Ishikawa (cell line): ENCODE data around the gene CCND3.

Source experiments
- CEBPB ChIP-seq: IDR thresholded peaks from 2 replicates; pipeline ENCODE4 v1.6.1; 2012
- CREB1 ChIP-seq: IDR thresholded peaks from 2 replicates; pipeline ENCODE4 v1.6.1; 2012; ENCODE audit warnings: low read depth
- EGR1 ChIP-seq: IDR thresholded peaks from 2 replicates; pipeline ENCODE4 v1.6.1; 2012
- EP300 ChIP-seq: IDR thresholded peaks from 2 replicates; pipeline ENCODE4 v1.6.1; 2012; ENCODE audit warnings: borderline replicate concordance
- FOXM1 ChIP-seq: IDR thresholded peaks from 2 replicates; pipeline ENCODE4 v1.6.1; 2012; ENCODE audit warnings: low read depth, borderline replicate concordance
- NFIC ChIP-seq: IDR thresholded peaks from 2 replicates; pipeline ENCODE4 v1.6.1; 2012
- RAD21 ChIP-seq: IDR thresholded peaks from 2 replicates; pipeline ENCODE4 v1.6.1; 2012; ENCODE audit warnings: low read depth
- TAF1 ChIP-seq: IDR thresholded peaks from 2 replicates; pipeline ENCODE4 v1.6.1; 2012; ENCODE audit warnings: low read depth, mild to moderate bottlenecking
- TCF12 ChIP-seq: IDR thresholded peaks from 2 replicates; pipeline ENCODE4 v1.6.1; 2012; ENCODE audit warnings: low read depth
- TEAD4 ChIP-seq: IDR thresholded peaks from 2 replicates; pipeline ENCODE4 v1.6.1; 2012
- YY1 ChIP-seq: IDR thresholded peaks from 2 replicates; pipeline ENCODE4 v1.6.1; 2012; ENCODE audit warnings: low read depth
- ZBTB7A ChIP-seq: IDR thresholded peaks from 2 replicates; pipeline ENCODE4 v1.6.1; 2012; ENCODE audit warnings: low read depth
- TF ChIP-seq, protein P1 (sequence below): IDR thresholded peaks from 2 replicates; pipeline ENCODE4 v1.6.1; 2012
- TF ChIP-seq, protein P2 (sequence below): IDR thresholded peaks from 2 replicates; pipeline ENCODE4 v1.6.1; 2012
- TF ChIP-seq, protein P3 (sequence below): IDR thresholded peaks from 2 replicates; pipeline ENCODE4 v1.6.1; 2012; ENCODE audit warnings: low read depth, mild to moderate bottlenecking

The CCND3 gene

DNA sequence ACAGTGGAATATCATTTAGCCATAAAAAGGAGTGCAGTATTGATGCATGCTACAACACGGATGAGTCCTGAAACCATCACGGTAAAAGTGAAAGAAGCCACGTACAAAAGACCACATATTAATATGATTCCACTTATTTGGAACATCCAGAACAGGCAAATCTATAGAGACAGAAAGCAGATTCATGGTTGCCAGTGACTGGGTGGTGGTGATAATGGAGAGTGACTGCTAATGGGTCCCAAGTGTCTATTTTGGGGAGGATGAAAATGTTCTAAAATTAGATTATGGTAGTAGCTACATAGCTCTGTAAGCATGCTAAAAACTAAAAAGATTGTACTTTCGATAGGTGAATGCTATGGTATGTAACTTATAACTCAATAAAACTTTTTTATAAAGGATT is 18.4 kb upstream of the CCND3 start:
- TF ChIP-seq, protein P1, sequence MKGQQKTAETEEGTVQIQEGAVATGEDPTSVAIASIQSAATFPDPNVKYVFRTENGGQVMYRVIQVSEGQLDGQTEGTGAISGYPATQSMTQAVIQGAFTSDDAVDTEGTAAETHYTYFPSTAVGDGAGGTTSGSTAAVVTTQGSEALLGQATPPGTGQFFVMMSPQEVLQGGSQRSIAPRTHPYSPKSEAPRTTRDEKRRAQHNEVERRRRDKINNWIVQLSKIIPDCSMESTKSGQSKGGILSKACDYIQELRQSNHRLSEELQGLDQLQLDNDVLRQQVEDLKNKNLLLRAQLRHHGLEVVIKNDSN: no peak

DNA sequence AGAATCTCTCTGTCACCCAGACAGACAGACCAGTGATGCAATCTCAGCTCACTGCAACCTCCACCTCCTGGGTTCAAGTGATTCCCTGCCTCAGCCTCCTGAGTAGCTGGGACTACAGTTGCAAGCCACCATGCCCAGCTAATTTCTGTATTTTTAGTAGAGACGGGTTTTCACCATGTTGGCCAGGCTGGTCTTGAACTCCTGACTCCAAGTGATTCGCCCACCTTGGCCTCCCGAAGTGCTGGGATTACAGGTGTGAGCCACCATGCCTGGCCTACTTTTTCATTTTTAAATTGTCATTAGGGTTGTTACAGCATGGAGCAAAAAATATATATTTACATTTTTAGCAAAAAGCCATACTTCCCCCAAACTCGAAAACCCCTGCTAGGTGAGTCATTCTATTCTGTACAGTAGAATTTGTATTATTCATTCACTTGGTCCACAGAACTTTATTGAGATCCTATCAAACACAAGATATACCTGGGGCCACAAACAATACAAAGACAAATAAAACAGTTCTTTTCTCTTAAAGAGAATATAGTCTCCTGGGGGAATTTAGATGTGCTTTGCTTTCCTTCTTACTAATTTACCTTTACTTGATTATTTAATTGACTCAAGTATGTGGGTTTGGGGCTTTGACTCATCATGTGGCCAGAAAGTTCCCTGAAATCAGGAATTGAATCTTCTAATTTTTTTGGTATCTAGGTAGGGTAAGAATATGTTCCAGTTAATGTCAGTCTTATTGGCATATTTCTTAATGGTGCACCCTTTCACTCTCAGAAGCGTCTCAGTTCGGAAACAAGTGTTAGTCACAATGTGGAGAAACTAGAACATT is 16.6 kb upstream of the CCND3 start:
- TF ChIP-seq TAF1 (no peak), CEBPB (no peak), YY1 (no peak), RAD21 (no peak), FOXM1 (no peak), EP300 (no peak), TEAD4 (no peak), NFIC (no peak), TCF12 (no peak), ZBTB7A (no peak), EGR1 (no peak), CREB1 (no peak)
- TF ChIP-seq, protein P2, sequence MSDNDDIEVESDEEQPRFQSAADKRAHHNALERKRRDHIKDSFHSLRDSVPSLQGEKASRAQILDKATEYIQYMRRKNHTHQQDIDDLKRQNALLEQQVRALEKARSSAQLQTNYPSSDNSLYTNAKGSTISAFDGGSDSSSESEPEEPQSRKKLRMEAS: no peak
- TF ChIP-seq, protein P1: no peak
- TF ChIP-seq, protein P3, sequence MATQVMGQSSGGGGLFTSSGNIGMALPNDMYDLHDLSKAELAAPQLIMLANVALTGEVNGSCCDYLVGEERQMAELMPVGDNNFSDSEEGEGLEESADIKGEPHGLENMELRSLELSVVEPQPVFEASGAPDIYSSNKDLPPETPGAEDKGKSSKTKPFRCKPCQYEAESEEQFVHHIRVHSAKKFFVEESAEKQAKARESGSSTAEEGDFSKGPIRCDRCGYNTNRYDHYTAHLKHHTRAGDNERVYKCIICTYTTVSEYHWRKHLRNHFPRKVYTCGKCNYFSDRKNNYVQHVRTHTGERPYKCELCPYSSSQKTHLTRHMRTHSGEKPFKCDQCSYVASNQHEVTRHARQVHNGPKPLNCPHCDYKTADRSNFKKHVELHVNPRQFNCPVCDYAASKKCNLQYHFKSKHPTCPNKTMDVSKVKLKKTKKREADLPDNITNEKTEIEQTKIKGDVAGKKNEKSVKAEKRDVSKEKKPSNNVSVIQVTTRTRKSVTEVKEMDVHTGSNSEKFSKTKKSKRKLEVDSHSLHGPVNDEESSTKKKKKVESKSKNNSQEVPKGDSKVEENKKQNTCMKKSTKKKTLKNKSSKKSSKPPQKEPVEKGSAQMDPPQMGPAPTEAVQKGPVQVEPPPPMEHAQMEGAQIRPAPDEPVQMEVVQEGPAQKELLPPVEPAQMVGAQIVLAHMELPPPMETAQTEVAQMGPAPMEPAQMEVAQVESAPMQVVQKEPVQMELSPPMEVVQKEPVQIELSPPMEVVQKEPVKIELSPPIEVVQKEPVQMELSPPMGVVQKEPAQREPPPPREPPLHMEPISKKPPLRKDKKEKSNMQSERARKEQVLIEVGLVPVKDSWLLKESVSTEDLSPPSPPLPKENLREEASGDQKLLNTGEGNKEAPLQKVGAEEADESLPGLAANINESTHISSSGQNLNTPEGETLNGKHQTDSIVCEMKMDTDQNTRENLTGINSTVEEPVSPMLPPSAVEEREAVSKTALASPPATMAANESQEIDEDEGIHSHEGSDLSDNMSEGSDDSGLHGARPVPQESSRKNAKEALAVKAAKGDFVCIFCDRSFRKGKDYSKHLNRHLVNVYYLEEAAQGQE: no peak

DNA sequence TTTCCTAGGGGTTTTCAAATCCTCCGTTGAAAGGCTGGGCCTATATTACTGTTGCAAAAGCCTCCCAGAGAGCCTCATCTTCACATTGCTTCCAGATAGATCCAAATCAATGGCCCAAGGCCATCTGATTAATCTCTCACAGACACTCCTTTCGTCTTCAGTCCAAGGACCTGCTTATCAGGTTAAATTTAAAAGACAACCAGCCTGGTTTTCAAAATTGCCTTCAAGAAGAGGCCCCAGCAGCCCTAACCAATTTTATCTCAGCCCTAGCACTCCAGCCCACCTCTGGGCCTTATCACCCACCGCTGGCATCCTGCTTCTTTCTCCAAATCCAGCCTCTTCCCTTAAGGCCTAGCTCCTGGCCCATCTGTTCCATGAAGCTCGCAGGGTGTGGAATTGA is 15.5 kb upstream of the CCND3 start:
- TF ChIP-seq EP300 (no peak), CEBPB (no peak), TCF12 (no peak)
- TF ChIP-seq, protein P3: no peak

DNA sequence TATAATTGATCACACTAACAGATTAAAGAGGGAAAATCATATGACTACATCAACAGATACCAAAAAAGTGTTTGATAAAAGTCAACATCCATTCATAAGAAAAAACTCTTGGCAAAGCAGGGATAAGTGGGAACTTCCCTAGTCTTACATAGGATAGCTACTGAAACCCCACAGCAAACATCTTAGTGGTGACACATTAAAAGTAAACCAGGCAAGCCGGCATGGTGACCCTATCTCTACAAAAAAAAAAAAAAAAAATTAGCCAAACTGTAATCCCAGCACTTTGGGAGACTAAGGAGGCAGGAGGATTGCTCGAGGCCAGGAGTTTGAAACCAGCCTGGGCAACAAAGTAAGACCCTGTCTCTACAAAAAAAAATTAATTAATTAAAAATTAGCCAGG is 13.8 kb upstream of the CCND3 start:
- TF ChIP-seq TEAD4: no peak
- no peak for TF ChIP-seq FOXM1
- no peak for TF ChIP-seq EP300
- no peak for TF ChIP-seq TCF12

DNA sequence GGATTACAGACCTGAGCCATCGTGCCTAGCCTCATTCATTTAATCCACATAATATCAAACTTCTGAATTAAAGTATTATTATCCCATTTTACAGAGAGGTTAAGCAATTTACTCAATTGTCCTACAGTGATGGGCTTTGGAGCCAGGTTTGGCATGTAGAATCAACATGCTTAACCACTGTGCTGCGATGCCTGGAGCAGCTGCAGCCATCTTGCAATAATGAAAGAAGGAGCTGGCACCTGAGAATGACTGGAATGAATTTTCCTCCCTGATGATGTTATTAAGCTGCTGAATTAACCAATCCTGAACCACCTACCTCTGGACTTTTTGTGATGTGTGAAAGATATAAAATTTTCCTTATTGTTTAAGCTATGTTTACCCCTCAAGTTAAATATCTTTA is 13.1 kb upstream of the CCND3 start:
- TF ChIP-seq EGR1: no peak

DNA sequence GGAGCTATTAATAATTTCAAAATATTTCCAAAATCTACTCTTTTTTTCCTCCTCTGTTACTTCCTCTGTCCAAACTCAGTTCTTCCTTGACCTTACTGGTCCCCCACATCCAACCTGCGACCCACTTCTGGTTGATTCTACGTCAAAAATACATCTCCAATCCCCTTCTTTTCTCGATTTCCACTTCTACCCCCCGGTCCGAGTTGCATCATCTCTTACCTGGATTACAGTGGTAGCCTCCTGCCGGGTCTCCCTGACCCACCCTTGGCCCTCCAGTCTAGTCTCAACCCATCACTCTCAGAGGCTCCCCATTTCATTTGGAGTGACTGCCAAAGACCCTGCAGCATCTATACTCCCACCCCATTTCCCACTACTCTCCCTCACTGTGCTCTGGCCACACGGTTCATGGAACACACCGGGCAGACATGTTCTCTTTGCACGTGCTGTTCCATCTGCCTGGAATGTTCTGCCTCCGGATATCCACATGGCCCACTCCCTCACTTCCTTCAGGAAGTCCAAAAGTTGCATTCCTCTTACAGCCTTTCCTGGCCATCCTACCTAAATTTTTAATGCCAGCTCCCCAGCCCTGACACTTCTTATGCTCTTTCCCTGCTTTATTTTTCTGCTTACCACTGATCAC is 6.1 kb upstream of the CCND3 start:
- TF ChIP-seq, protein P1: no peak
- no peak for TF ChIP-seq RAD21
- no peak for TF ChIP-seq EP300
- TF ChIP-seq ZBTB7A: no peak
- no peak for TF ChIP-seq NFIC
- no peak for TF ChIP-seq TAF1
- TF ChIP-seq, protein P2: no peak
- no peak for TF ChIP-seq CREB1
- TF ChIP-seq FOXM1: no peak
- TF ChIP-seq EGR1: no peak
- TF ChIP-seq TCF12: no peak
- TF ChIP-seq, protein P3: no peak
- TF ChIP-seq CEBPB: no peak
- TF ChIP-seq YY1: no peak
- no peak for TF ChIP-seq TEAD4
